Mucosa of descending colon (tissue), 3 donors: ENCODE results near the gene TNS1. TPM values are rescaled to one million over a fixed set of nuclear protein-coding genes. Genes with fewer than 3 reads are reported as not detected.
A peak's percentile ranks its signal among the peaks of the same experiment; 100 is the strongest.

Experiments used
- ATAC-seq: fragments of 200-7000 bp; cut with Tn5 transposase; one replicate; pipeline ENCODE4 v1.9.1; 2020; ENCODE audit warnings: mild to moderate bottlenecking, moderate library complexity
- DNase-seq, 3 donors: peaks; one replicate each; pipeline ENCODE4 v3.0.0-alpha.2; 2020
- H3K36me3 ChIP-seq: fragments of 200-600 bp; one replicate; pipeline ENCODE4 v1.8.0; 2021; ENCODE audit warnings: low read depth, mild to moderate bottlenecking
- H3K4me1 ChIP-seq: fragments of 200-600 bp; one replicate; pipeline ENCODE4 v1.8.0; 2021; ENCODE audit warnings: low read depth, mild to moderate bottlenecking
- H3K4me3 ChIP-seq: fragments of 200-600 bp; one replicate; pipeline ENCODE4 v1.8.0; 2021; ENCODE audit warnings: mild to moderate bottlenecking
- H3K9me3 ChIP-seq: fragments of 200-600 bp; one replicate; pipeline ENCODE4 v1.8.0; 2021; ENCODE audit warnings: mild to moderate bottlenecking
- intact Hi-C, 2 donors: fragments of 100-400 bp; cut with DNase I in 1 of 2; cut with micrococcal nuclease in 1 of 2; formaldehyde crosslinking; loops; one replicate each; pipeline versions ENCODE4 v1.11.0 to v1.11.1; 2022; cut with DNase I, micrococcal nuclease
- total RNA-seq, 3 donors: library from RNA; stranded (reverse); fragmentation: NEBNext Ultra II Directional in 2 of 3; extraction: Animal tissue kit (Norgen Biotek cat#: 25700) in 2 of 3; gene quantifications; one replicate each; pipeline versions ENCODE4 v1.2.1 to v1.2.4, GENCODE V29; 2021 to 2023
- TF ChIP-seq, protein P1 (sequence below): fragments of 200-600 bp; IDR thresholded peaks from one replicate; pipeline ENCODE4 v1.8.0; 2022; ENCODE audit warnings: antibody characterized with exemption, mild to moderate bottlenecking
- donor health status: DM: no; HTN: no; CAD: no; lungs with moderate emphysema.
- donor health status: DM: no; HTN: no; CAD: no.
- donor health status: DM: no; HTN: yes; CAD: no.

TNS1 gene
- total RNA-seq, 3 donors from 2014 or later, result 43.8 to 1,458 (median 121) TPM

DNA sequence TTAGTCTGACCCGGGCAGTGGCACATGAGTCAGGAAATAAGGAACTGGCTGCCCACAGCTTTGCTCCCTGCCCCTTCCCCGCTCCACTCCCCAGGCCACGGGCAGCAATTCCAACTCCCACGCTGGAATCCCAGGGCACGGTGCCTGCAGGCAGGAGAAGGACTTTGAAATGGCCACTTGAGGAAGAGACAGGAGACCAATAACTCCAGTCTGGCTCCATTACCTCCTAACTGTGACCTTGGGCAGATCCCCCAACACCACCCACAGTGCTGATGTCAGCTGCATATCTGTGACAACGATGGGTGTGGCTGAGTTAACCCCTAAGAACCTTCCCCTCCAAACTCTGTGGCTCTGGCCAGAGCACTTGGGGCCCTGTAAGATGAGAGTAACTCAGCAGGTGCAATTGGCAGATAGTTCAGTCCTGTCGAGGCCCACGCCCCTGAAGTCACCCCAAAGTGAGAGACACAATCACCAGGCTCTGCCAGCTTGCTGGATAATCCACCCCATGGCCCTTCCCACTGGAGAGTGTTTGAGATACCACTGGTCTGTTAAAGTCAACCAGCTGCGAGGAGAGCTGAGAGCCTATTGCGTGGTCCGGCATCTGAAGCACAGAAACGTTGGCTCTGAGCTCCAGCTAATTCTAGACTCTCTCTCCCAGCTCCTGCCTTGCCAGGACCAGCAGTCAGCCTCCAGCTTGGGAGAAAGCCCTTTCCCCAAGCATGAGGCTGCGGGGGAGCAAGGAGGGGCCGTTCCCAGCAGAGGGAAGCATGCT is 175.2 kb downstream of the TNS1 start:
- H3K4me3 ChIP-seq, result no peak overlapping the region
- H3K36me3 ChIP-seq, result no peaks in the 10 kb centered on the region
- no peaks in the 10 kb centered on the region for H3K9me3 ChIP-seq
- H3K4me1 ChIP-seq, result peaks cover 4% of the 10 kb centered on the region
- peak; percentile 18 for ATAC-seq
- DNase-seq, result peak in 1 of 3 donors; percentile 37
- TF ChIP-seq, protein P1, sequence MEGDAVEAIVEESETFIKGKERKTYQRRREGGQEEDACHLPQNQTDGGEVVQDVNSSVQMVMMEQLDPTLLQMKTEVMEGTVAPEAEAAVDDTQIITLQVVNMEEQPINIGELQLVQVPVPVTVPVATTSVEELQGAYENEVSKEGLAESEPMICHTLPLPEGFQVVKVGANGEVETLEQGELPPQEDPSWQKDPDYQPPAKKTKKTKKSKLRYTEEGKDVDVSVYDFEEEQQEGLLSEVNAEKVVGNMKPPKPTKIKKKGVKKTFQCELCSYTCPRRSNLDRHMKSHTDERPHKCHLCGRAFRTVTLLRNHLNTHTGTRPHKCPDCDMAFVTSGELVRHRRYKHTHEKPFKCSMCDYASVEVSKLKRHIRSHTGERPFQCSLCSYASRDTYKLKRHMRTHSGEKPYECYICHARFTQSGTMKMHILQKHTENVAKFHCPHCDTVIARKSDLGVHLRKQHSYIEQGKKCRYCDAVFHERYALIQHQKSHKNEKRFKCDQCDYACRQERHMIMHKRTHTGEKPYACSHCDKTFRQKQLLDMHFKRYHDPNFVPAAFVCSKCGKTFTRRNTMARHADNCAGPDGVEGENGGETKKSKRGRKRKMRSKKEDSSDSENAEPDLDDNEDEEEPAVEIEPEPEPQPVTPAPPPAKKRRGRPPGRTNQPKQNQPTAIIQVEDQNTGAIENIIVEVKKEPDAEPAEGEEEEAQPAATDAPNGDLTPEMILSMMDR, result no peak
- intact Hi-C loops, result no loop called here

DNA sequence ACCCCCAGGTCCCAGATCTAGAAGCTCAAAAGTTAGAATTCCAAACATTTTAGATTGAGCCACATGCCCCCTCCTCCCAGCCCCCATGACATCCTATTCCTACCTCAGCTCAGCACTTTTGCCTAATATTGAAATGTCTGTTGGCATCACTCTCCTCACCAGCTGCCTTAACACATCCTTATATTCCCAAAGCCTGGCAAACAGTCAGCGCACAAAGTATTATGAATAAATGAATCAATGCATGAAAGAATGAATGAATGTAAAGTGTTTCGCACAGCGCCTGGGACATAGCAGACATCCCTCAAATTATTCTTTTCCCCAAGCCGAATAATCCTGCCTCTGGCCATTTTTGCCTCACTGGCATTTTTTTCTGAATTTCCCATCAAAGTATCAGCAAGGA is 175.8 kb downstream of the TNS1 start:
- no peaks in the 10 kb centered on the region for H3K9me3 ChIP-seq
- no peak for DNase-seq
- H3K4me3 ChIP-seq, result no peak overlapping the region
- no peaks in the 10 kb centered on the region for H3K36me3 ChIP-seq
- TF ChIP-seq, protein P1, result no peak
- no peak for ATAC-seq
- intact Hi-C loops, result no loop called here
- peaks cover 4% of the 10 kb centered on the region for H3K4me1 ChIP-seq

DNA sequence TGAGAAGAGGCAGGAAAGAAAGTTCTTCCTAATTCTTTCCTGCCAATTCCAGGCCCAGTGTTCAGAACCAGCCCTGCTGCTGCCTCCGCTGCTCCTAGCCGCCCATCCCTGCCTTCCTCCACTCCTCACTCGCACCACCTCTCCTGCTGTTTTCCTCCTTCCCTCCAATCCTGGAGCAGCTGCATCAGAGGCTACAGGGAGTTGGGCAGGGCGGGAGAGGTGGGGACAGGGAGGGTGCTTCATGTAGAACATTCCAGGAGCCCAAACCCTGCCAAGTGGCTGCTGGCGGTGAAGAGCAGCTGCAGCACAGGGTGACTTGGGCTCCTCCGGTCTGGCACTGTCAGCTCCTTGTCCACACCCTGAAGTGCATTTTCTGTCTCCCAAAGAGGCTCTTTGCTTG is 176.3 kb downstream of the TNS1 start:
- DNase-seq (peak in 1 of 3 donors; percentile 54), ATAC-seq (peak; percentile 45)
- no peak overlapping the region for H3K4me3 ChIP-seq
- intact Hi-C loops, result no loop called here
- TF ChIP-seq, protein P1, result no peak
- peaks cover 4% of the 10 kb centered on the region for H3K4me1 ChIP-seq
- no peaks in the 10 kb centered on the region for H3K9me3 ChIP-seq
- H3K36me3 ChIP-seq, result no peaks in the 10 kb centered on the region

DNA sequence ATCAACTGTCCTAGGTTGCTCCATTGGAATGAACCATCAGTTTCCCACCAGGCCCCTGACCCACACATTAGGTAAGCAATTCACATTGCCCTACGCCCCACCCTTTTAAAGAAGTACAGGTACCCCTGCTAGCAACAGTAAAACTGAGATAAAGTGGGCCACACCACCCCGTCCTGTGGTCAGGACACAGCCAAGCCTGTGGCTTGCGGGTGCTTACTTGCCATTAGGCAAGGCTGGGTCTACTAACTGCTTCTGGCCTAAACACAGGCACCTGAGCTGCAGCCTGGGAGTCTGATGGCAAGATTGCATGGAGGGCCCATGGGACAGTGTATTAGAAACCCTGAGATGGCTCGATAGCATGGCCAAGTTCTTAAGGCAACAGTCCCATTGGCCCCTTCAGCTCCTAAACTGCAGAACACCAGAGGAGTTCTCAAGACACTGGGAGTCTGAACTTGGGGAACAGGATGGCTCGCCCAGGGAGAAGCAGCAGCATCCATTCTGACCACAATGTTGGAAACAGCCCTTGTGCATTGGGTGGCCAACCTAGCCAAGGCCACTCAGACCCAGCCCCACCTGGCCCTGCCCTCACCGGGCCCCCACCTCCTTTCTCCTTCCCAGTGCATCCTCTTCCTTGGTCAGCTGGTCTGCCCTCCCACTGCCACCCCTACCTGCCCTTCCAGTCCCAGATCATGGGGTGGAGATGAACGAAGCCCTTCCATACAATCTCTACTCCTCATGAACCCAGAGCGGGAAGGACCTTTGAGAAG is 177.1 kb downstream of the TNS1 start:
- Histone ChIP-seq H3K4me3 (no peak overlapping the region), H3K36me3 (no peaks in the 10 kb centered on the region), H3K4me1 (peaks cover 4% of the 10 kb centered on the region), H3K9me3 (no peaks in the 10 kb centered on the region)
- intact Hi-C loops, result no loop called here
- ATAC-seq, result no peak
- TF ChIP-seq, protein P1, result no peak
- peak in 1 of 3 donors; percentile 24 for DNase-seq

DNA sequence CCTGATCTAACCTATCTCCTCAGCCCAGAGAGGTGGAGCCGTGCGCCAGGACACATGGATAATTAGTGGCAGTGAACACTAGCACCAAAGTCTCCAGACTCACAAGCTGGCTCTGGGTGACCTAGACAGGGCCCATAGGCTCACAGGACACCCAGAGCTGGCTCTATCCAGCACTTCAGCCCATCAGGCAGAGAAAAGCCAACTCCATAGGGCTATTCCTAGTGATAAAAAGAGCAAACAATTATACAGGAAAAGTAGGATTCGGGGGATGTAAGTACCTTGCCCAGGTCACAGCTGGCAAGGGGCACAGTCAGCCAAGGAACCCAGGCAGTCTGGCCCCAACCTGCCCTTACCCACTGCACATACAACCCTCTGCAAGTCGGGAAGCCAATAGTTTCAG is 178.6 kb downstream of the TNS1 start:
- Histone ChIP-seq H3K4me3 (no peak overlapping the region), H3K9me3 (no peaks in the 10 kb centered on the region), H3K4me1 (peaks cover 4% of the 10 kb centered on the region), H3K36me3 (no peaks in the 10 kb centered on the region)
- peak in 2 of 3 donors; percentile 6 to 27 for DNase-seq
- TF ChIP-seq, protein P1, result no peak
- intact Hi-C loops, result no loop called here
- no peak for ATAC-seq
